H1 (cell line): ENCODE results near the gene PDE4B. TPM values are rescaled to one million over a fixed set of nuclear protein-coding genes. Genes with fewer than 3 reads are reported as not detected.

Experiments used
- CTCF ChIA-PET: fragments of 300-600 bp; sonication (Branson Sonifier 250); formaldehyde crosslinking; loops from one replicate; lab custom pipeline; 2021; ENCODE audit not compliant: partially characterized antibody; lab: Charles Lee
- POLR2A ChIA-PET: fragments of 300-600 bp; sonication (Branson Sonifier 250); formaldehyde crosslinking; loops from one replicate; lab custom pipeline; 2021; ENCODE audit warnings: inconsistent platforms; ENCODE audit not compliant: partially characterized antibody; lab: Charles Lee
- DNase-seq, 2 experiments: peaks; one replicate each; pipeline versions ENCODE4 v3.0.0 to v3.0.0-alpha.2; 2010 to 2022; ENCODE audit warnings: low spot score in 2 of 2, low read depth in 1 of 2, mixed read lengths in 1 of 2
- FAIRE-seq: peaks from 2 replicates; lab custom pipeline; 2011; peaks lifted over from hg19 to GRCh38; lab: Jason Lieb, UNC
- H2AFZ ChIP-seq: 2 replicates; pipeline ENCODE4 v1.8.1; 2012; ENCODE audit warnings: low read length, inconsistent platforms
- H2AK5ac ChIP-seq: 2 replicates; pipeline ENCODE4 v1.6.1; 2013; ENCODE audit warnings: low read depth, low read length
- H2BK120ac ChIP-seq: replicated peaks from 2 replicates; pipeline ENCODE3; 2013; ENCODE audit warnings: low read depth, low read length, inconsistent platforms
- H2BK12ac ChIP-seq: 2 replicates; pipeline ENCODE4 v1.6.1; 2013; ENCODE audit warnings: low read depth, low read length
- H2BK15ac ChIP-seq: 2 replicates; pipeline ENCODE4 v1.6.1; 2013; ENCODE audit warnings: low read length
- H2BK20ac ChIP-seq: 2 replicates; pipeline ENCODE4 v1.6.1; 2013; ENCODE audit warnings: low read length
- H2BK5ac ChIP-seq: 2 replicates; pipeline ENCODE4 v1.6.1; 2013; ENCODE audit warnings: low read depth, low read length
- H3K14ac ChIP-seq: 2 replicates; pipeline ENCODE4 v1.6.1; 2013; ENCODE audit warnings: inconsistent platforms; ENCODE audit not compliant: insufficient read length
- H3K18ac ChIP-seq: 2 replicates; pipeline ENCODE4 v1.6.1; 2013; ENCODE audit warnings: low read length; ENCODE audit errors: extremely low read depth
- H3K23ac ChIP-seq: 2 replicates; pipeline ENCODE4 v1.6.1; 2013; ENCODE audit warnings: inconsistent platforms; ENCODE audit not compliant: insufficient read length
- H3K23me2 ChIP-seq: 2 replicates; pipeline ENCODE4 v1.6.1; 2013; ENCODE audit warnings: low read depth, low read length
- H3K27ac ChIP-seq: 2 replicates; pipeline ENCODE4 v1.6.1; 2011; ENCODE audit warnings: low read depth, low read length, inconsistent platforms
- H3K27me3 ChIP-seq, 4 experiments: replicated peaks in 1 of 4; 1 replicate in 1 of 4; 2 replicates in 3 of 4; pipeline versions ENCODE4 v1.6.1 to v1.8.1; 2011 to 2013; ENCODE audit warnings: low read length in 3 of 4, mild to moderate bottlenecking in 3 of 4, inconsistent platforms in 2 of 4, mixed read lengths in 2 of 4, moderate library complexity in 1 of 4; ENCODE audit not compliant: control insufficient read depth in 3 of 4, insufficient read depth in 3 of 4; ENCODE audit errors: extremely low read depth in 1 of 4
- H3K36me3 ChIP-seq, 4 experiments: 2 replicates each; pipeline versions ENCODE4 v1.6.1 to v1.8.1; 2011 to 2013; ENCODE audit warnings: mild to moderate bottlenecking in 4 of 4, low read length in 3 of 4, moderate library complexity in 2 of 4, control low read depth in 1 of 4, inconsistent platforms in 1 of 4; ENCODE audit not compliant: insufficient read depth in 4 of 4, control insufficient read depth in 2 of 4
- H3K4ac ChIP-seq: replicated peaks from 2 replicates; pipeline ENCODE3; 2013; ENCODE audit warnings: low read length, low read depth, mixed read lengths, inconsistent platforms; ENCODE audit not compliant: insufficient read length
- H3K4me1 ChIP-seq, 4 experiments: replicated peaks in 1 of 4; 1 replicate in 1 of 4; 2 replicates in 3 of 4; pipeline versions ENCODE4 v1.6.1 to v1.8.1; 2011 to 2013; ENCODE audit warnings: low read length in 3 of 4, inconsistent platforms in 2 of 4, mixed read lengths in 1 of 4; ENCODE audit not compliant: insufficient read depth in 4 of 4, control insufficient read depth in 3 of 4
- H3K4me2 ChIP-seq, 2 experiments: 2 replicates each; pipeline versions ENCODE4 v1.6.1 to v1.8.1; 2011 to 2013; ENCODE audit warnings: low read depth in 2 of 2, low read length in 2 of 2, control low read depth in 1 of 2, inconsistent platforms in 1 of 2, mild to moderate bottlenecking in 1 of 2; ENCODE audit not compliant: insufficient read depth in 1 of 2
- H3K4me3 ChIP-seq, 4 experiments: fragments of 200-600, 300-600 bp in 1 of 4; sonication (generic), shearing (Covaris generic), sonication (Bioruptor Twin) in 1 of 4; 2 replicates each; pipeline versions ENCODE4 v1.5.1 to v1.8.1; 2011 to 2016; ENCODE audit warnings: low read length in 4 of 4, low read depth in 3 of 4, control low read depth in 2 of 4, inconsistent platforms in 2 of 4, mild to moderate bottlenecking in 2 of 4, mixed read lengths in 1 of 4, moderate library complexity in 1 of 4; ENCODE audit not compliant: insufficient read depth in 2 of 4; ENCODE audit errors: extremely low read depth in 1 of 4
- H3K56ac ChIP-seq: replicated peaks from 2 replicates; pipeline ENCODE3; 2013; ENCODE audit warnings: low read depth, mild to moderate bottlenecking, mixed read lengths, low read length, inconsistent platforms; ENCODE audit not compliant: insufficient read length
- H3K79me1 ChIP-seq: 2 replicates; pipeline ENCODE4 v1.6.1; 2013; ENCODE audit warnings: low read depth, low read length, control low read depth
- H3K79me2 ChIP-seq, 2 experiments: 2 replicates each; pipeline versions ENCODE4 v1.6.1 to v1.8.1; 2012 to 2013; ENCODE audit warnings: low read length in 2 of 2, mild to moderate bottlenecking in 2 of 2, inconsistent platforms in 1 of 2; ENCODE audit not compliant: insufficient read depth in 2 of 2, control insufficient read depth in 1 of 2
- H3K9ac ChIP-seq, 4 experiments: replicated peaks in 1 of 4; 1 replicate in 1 of 4; 2 replicates in 3 of 4; pipeline versions ENCODE4 v1.6.1 to v1.8.1; 2011 to 2013; ENCODE audit warnings: low read depth in 3 of 4, low read length in 3 of 4, control low read depth in 2 of 4, mild to moderate bottlenecking in 2 of 4, moderate library complexity in 2 of 4, inconsistent platforms in 1 of 4; ENCODE audit errors: extremely low read depth in 1 of 4
- H3K9me3 ChIP-seq, 2 experiments: 2 replicates each; pipeline versions ENCODE4 v1.6.1 to v1.8.1; 2012 to 2013; ENCODE audit warnings: mild to moderate bottlenecking in 2 of 2, moderate library complexity in 2 of 2, control low read depth in 1 of 2, inconsistent platforms in 1 of 2, low read depth in 1 of 2, low read length in 1 of 2, mixed read lengths in 1 of 2; ENCODE audit not compliant: insufficient read depth in 2 of 2
- H4K20me1 ChIP-seq, 2 experiments: replicated peaks in 1 of 2; 2 replicates each; pipeline versions ENCODE3 to v1.8.1; 2011 to 2013; ENCODE audit warnings: inconsistent platforms in 2 of 2, low read length in 2 of 2, mild to moderate bottlenecking in 1 of 2; ENCODE audit not compliant: insufficient read depth in 2 of 2, control insufficient read depth in 1 of 2
- H4K5ac ChIP-seq: 2 replicates; pipeline ENCODE4 v1.6.1; 2013; ENCODE audit warnings: low read length, low read depth, mixed read lengths, inconsistent platforms; ENCODE audit not compliant: insufficient read length
- H4K8ac ChIP-seq: 2 replicates; pipeline ENCODE4 v1.8.0; 2013; ENCODE audit warnings: mild to moderate bottlenecking, moderate library complexity, low read length, inconsistent platforms; ENCODE audit not compliant: insufficient read depth; ENCODE audit errors: extremely low read depth
- H4K91ac ChIP-seq: replicated peaks from 2 replicates; pipeline ENCODE3; 2013; ENCODE audit warnings: low read length, mixed read lengths, inconsistent platforms; ENCODE audit not compliant: insufficient read length
- BCL11A ChIP-seq, 2 experiments: IDR thresholded peaks; one replicate each; pipeline ENCODE4 v1.6.1; 2011; ENCODE audit warnings: low read depth in 2 of 2, low read length in 2 of 2, mild to moderate bottlenecking in 2 of 2
- CBX5 ChIP-seq: fragments of 300-800, 300-1000 bp; sonication (generic); IDR thresholded peaks from 2 replicates; pipeline ENCODE4 v1.7.1; 2016; ENCODE audit warnings: antibody characterized with exemption, low read length, low read depth
- EGR1 ChIP-seq: IDR thresholded peaks from 2 replicates; pipeline ENCODE4 v1.6.1; 2011; ENCODE audit warnings: low read depth, low read length, borderline replicate concordance
- EP300 ChIP-seq, 2 experiments: IDR thresholded peaks; 1 replicate in 1 of 2; 2 replicates in 1 of 2; pipeline ENCODE4 v1.6.1; 2011 to 2012; ENCODE audit warnings: low read depth in 2 of 2, low read length in 2 of 2, mild to moderate bottlenecking in 2 of 2, borderline replicate concordance in 1 of 2, inconsistent platforms in 1 of 2, moderate library complexity in 1 of 2
- KDM5A ChIP-seq: fragments of 200-600 bp; IDR thresholded peaks from 2 replicates; pipeline ENCODE4 v1.7.1; 2012; ENCODE audit warnings: mild to moderate bottlenecking, low read length, inconsistent platforms, mixed read lengths
- RAD21 ChIP-seq, 2 experiments: IDR thresholded peaks in 1 of 2; conservative IDR thresholded peaks in 1 of 2; 2 replicates each; pipeline ENCODE4 v1.6.1; 2011; ENCODE audit warnings: low read depth in 2 of 2, low read length in 2 of 2, improper control_type of control experiment in 1 of 2, inconsistent platforms in 1 of 2, mild to moderate bottlenecking in 1 of 2, moderate library complexity in 1 of 2
- SP1 ChIP-seq: IDR thresholded peaks from 2 replicates; pipeline ENCODE4 v1.6.1; 2011; ENCODE audit warnings: low read depth, low read length
- SRF ChIP-seq: IDR thresholded peaks from 2 replicates; pipeline ENCODE4 v1.6.1; 2011; ENCODE audit warnings: mild to moderate bottlenecking, low read depth, low read length, moderate library complexity
- TAF7 ChIP-seq: optimal IDR thresholded peaks from 2 replicates; pipeline ENCODE3; 2011; ENCODE audit warnings: low read depth, mild to moderate bottlenecking, inconsistent platforms, low read length, moderate library complexity, borderline replicate concordance
- TBP ChIP-seq: IDR thresholded peaks from 2 replicates; pipeline ENCODE4 v1.6.1; 2011; ENCODE audit warnings: low read depth, low read length, improper control_type of control experiment
- TCF12 ChIP-seq: IDR thresholded peaks from 2 replicates; pipeline ENCODE4 v1.6.1; 2011; ENCODE audit warnings: low read depth, mild to moderate bottlenecking, low read length
- WGBS, 2 experiments: shearing (Covaris generic) in 1 of 2; methylation state at CpG; one replicate each; pipeline versions ENCODE4 v1.1.6 to v1.1.7; 2013 to 2015; ENCODE audit warnings: low lambda C conversion rate in 2 of 2, mixed read lengths in 2 of 2, inconsistent platforms in 1 of 2, low coverage in 1 of 2, missing lambda C conversion rate in 1 of 2; ENCODE audit not compliant: insufficient replicate concordance in 2 of 2, insufficient coverage in 1 of 2, insufficient read length in 1 of 2; ENCODE audit errors: extremely low coverage in 1 of 2, missing lambda C conversion rate in 1 of 2; 5-methylcytosine and 5-hydroxymethylcytosine counted together
- polyA plus RNA-seq, 7 experiments: library from polyadenylated mRNA; depleted of rRNA in 3 of 7; stranded (reverse) in 5 of 7; unstranded in 2 of 7; fragments of >200 nt in 5 of 7; fragments of 200-250 nt in 2 of 7; gene quantifications; 1 replicate in 5 of 7; 2 replicates in 1 of 7; 4 replicates in 1 of 7; pipeline versions ENCODE4 v1.2.1 to v1.2.3, GENCODE V29; 2011 to 2013; ENCODE audit warnings: missing spikeins in 2 of 7, mixed read lengths in 2 of 7
- total RNA-seq: library from RNA; stranded (reverse); fragmentation: NEBNext Ultra II Directional; extraction: Animal tissue kit (Norgen Biotek cat#: 25700); gene quantifications from 2 replicates; pipeline ENCODE4 v1.2.1, GENCODE V29; 2021
- TF ChIP-seq, protein P1 (sequence below), 3 experiments: IDR thresholded peaks; 1 replicate in 2 of 3; 2 replicates in 1 of 3; pipeline versions ENCODE4 v1.5.1 to v1.6.1; 2011; ENCODE audit warnings: low read length in 3 of 3, mild to moderate bottlenecking in 3 of 3, inconsistent platforms in 2 of 3, low read depth in 1 of 3, moderate library complexity in 1 of 3; ENCODE audit not compliant: insufficient read depth in 1 of 3; ENCODE audit errors: control extremely low read depth in 1 of 3

PDE4B gene
- total and polyA plus RNA-seq, 2 of the 8 experiments (the other 6 are each of a cell fraction or from before 2014, with no cell fraction given) = 5.0 to 15.1 TPM

DNA sequence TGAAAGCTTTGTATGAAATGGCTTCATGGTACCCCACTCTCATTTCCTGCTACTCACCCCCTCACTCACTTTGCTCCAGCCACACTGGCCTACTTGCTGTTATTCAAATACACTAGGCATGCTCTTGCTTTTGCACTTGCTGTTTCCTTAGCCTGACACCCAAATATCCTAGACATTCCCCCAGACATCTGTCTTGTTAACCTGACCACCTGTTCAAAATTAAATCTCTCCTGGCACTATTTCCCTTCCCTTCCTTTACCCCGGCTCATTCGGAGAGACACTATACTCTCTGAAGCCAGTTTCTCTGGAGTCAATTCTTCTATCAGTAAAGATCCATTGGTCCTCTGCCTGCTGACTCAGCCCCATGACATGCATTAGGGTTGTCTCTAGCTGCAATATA is 435.3 kb downstream of the PDE4B start:
- H4K91ac ChIP-seq = no peak overlapping the region
- no peaks in the 10 kb centered on the region for H3K27me3 ChIP-seq
- H3K9me3 ChIP-seq = no peaks in the 10 kb centered on the region
- no peak overlapping the region for H3K56ac ChIP-seq
- no peak overlapping the region for H4K8ac ChIP-seq
- FAIRE-seq (no peak), DNase-seq (no peak)
- POLR2A ChIA-PET = no interaction called here
- H3K9ac ChIP-seq = no peak overlapping the region
- 94% methylated on average over 2 of the region's 2 CpGs; no CpG with 5 or more reads in 1 of the 2 experiments for WGBS, 2 experiments
- no peak overlapping the region for H3K4ac ChIP-seq
- no peak overlapping the region for H3K27ac ChIP-seq
- no peaks in the 10 kb centered on the region for H3K79me2 ChIP-seq
- H2BK12ac ChIP-seq = no peak overlapping the region
- H3K4me3 ChIP-seq = no peak overlapping the region
- H4K20me1 ChIP-seq = no peaks in the 10 kb centered on the region
- no peak overlapping the region for H3K4me2 ChIP-seq
- H2AK5ac ChIP-seq = no peak overlapping the region
- H2BK5ac ChIP-seq = no peak overlapping the region
- no peak overlapping the region for H3K14ac ChIP-seq
- H3K4me1 ChIP-seq = 0 out of 7 replicates have a peak, but pooled peaks cover 0 to 2% (median 0%) of the 10 kb centered on the region in 4 experiments
- CTCF ChIA-PET = interaction anchor here (0.6 to 10.9 kb wide), 5 partner anchors 12 to 896 kb away, joined by 3 to 80 read pairs (median 3); no protein-coding TSS in a partner anchor
- no peak overlapping the region for H2BK20ac ChIP-seq
- no peaks in the 10 kb centered on the region for H3K23me2 ChIP-seq
- H3K36me3 ChIP-seq = no peaks in the 10 kb centered on the region
- no peak overlapping the region for H3K18ac ChIP-seq
- H2BK15ac ChIP-seq = no peak overlapping the region
- H3K23ac ChIP-seq = no peak overlapping the region
- H4K5ac ChIP-seq = no peak overlapping the region
- no peaks in the 10 kb centered on the region for H3K79me1 ChIP-seq
- H2AFZ ChIP-seq = no peak overlapping the region
- no peak overlapping the region for H2BK120ac ChIP-seq
- TF ChIP-seq EP300 (IDR thresholded peaks at IDR 0.05; ENCODE audit: borderline replicate concordance in 1 of 2, low read depth in 2 of 2, low read length in 2 of 2) (no peak), BCL11A (IDR thresholded peaks at IDR 0.05; ENCODE audit: low read depth in 2 of 2, low read length in 2 of 2) (no peak), EGR1 (no peak), TCF12 (no peak), SP1 (no peak), KDM5A (no peak), RAD21 (IDR thresholded peaks at IDR 0.05 in 1 of 2, conservative IDR thresholded peaks at IDR 0.05 in 1 of 2; ENCODE audit: low read depth in 2 of 2, low read length in 2 of 2) (no peak), TAF7 (no peak), SRF (no peak), TBP (no peak), CBX5 (no peak)
- TF ChIP-seq, protein P1, sequence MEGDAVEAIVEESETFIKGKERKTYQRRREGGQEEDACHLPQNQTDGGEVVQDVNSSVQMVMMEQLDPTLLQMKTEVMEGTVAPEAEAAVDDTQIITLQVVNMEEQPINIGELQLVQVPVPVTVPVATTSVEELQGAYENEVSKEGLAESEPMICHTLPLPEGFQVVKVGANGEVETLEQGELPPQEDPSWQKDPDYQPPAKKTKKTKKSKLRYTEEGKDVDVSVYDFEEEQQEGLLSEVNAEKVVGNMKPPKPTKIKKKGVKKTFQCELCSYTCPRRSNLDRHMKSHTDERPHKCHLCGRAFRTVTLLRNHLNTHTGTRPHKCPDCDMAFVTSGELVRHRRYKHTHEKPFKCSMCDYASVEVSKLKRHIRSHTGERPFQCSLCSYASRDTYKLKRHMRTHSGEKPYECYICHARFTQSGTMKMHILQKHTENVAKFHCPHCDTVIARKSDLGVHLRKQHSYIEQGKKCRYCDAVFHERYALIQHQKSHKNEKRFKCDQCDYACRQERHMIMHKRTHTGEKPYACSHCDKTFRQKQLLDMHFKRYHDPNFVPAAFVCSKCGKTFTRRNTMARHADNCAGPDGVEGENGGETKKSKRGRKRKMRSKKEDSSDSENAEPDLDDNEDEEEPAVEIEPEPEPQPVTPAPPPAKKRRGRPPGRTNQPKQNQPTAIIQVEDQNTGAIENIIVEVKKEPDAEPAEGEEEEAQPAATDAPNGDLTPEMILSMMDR (IDR thresholded peaks at IDR 0.05; ENCODE audit: control extremely low read depth in 1 of 3, insufficient read depth in 1 of 3, low read depth in 1 of 3, low read length in 3 of 3) = no peak
